ENCODE measurements around the gene CA7.

The CA7 gene

GRCh38 chr16:66844342-66845079 is at the start of gene CA7:
CA7 (plus strand) TSS chr16:66844414; CDS start chr16:66844488, 74 bp downstream.
- DNase-seq, result no peak

GRCh38 chr16:66798161-66798560 is 46.1 kb upstream of the CA7 start:
- DNase-seq, result no peak

GRCh38 chr16:66800856-66801255 is 43.4 kb upstream of the CA7 start:
- no peak for DNase-seq

- no peak for DNase-seq
These were observed 42.7 kb upstream of the CA7 start, which contains the start of gene TERB1 for GRCh38 chr16:66801320-66802105. TERB1 (minus strand) TSS chr16:66801584; CDS start chr16:66796798, 4,786 bp downstream.

GRCh38 chr16:66802159-66802558 is 42.1 kb upstream of the CA7 start:
- DNase-seq, result no peak

GRCh38 chr16:66809765-66810164 is 34.4 kb upstream of the CA7 start:
- no peak for DNase-seq

GRCh38 chr16:66810391-66810790 is 33.8 kb upstream of the CA7 start:
- DNase-seq, result no peak

GRCh38 chr16:66811043-66811442 is 33.2 kb upstream of the CA7 start:
- DNase-seq, result no peak

GRCh38 chr16:66814734-66815133 is 29.5 kb upstream of the CA7 start:
- no peak for DNase-seq

GRCh38 chr16:66824006-66824405 is 20.2 kb upstream of the CA7 start:
- DNase-seq, result no peak

GRCh38 chr16:66830422-66831404 is 13.5 kb upstream of the CA7 start, which contains the start of gene NAE1:
NAE1 (minus strand) TSS chr16:66830976; CDS start chr16:66830899, 77 bp downstream.
- DNase-seq, result peak; percentile 85

- DNase-seq, result no peak
These were observed 12.0 kb upstream of the CA7 start for GRCh38 chr16:66832190-66832589.

- no peak for DNase-seq
These were observed 11.4 kb upstream of the CA7 start for GRCh38 chr16:66832661-66833305.

GRCh38 chr16:66834746-66835145 is 9.5 kb upstream of the CA7 start:
- DNase-seq, result no peak

GRCh38 chr16:66840883-66841282 is 3.3 kb upstream of the CA7 start:
- no peak for DNase-seq

GRCh38 chr16:66841366-66841765 is 2.8 kb upstream of the CA7 start:
- DNase-seq, result no peak

GRCh38 chr16:66842765-66843164 is 1.4 kb upstream of the CA7 start:
- DNase-seq, result no peak

- no peak for DNase-seq
These were observed 1.0 kb upstream of the CA7 start for GRCh38 chr16:66843191-66843590.

GRCh38 chr16:66844009-66844341 is 239 bp upstream of the CA7 start:
- no peak for DNase-seq

- DNase-seq, result no peak
These were observed 831 bp downstream of the CA7 start for GRCh38 chr16:66845080-66845410.

GRCh38 chr16:66845791-66846221 is 1.6 kb downstream of the CA7 start:
- DNase-seq, result no peak

GRCh38 chr16:66846266-66846665 is 2.1 kb downstream of the CA7 start:
- DNase-seq, result no peak

- DNase-seq, result no peak
These were observed 2.6 kb downstream of the CA7 start for GRCh38 chr16:66846831-66847230.

Data from activated gamma-delta T cell treated with Interleukin-2 at 50 U/mL for 16 hours (primary cell).